Activated naive CD8-positive, alpha-beta T cell treated with anti-CD3 and anti-CD28 coated beads, Interleukin-2, amount 10 ng/mL, durations not matched to agents 7 days and 5 days (primary cell): Measurements from ENCODE around the gene ERG. TPM values are rescaled to one million over a fixed set of nuclear protein-coding genes. Genes with fewer than 3 reads are reported as not detected.

Experiments
- ATAC-seq: fragments of 150-1000 bp; cut with Tn5 transposase; one replicate; pipeline ENCODE4 v1.10.0; 2021; ENCODE audit warnings: low read depth, moderate library complexity
- POLR2A ChIA-PET: fragments of 350-600 bp; sonication (Branson Sonifier 250); formaldehyde crosslinking; loops from one replicate; lab custom pipeline; 2021; ENCODE audit warnings: antibody characterized with exemption; lab: Charles Lee
- DNase-seq: peaks from one replicate; pipeline ENCODE4 v3.0.0; 2021
- H3K27ac Mint-ChIP-seq: one replicate; pipeline ENCODE4 v1.8.0; 2022; ENCODE audit warnings: mild to moderate bottlenecking, mixed read lengths
- H3K27me3 Mint-ChIP-seq: one replicate; pipeline ENCODE4 v1.8.0; 2022; ENCODE audit warnings: mild to moderate bottlenecking, moderate library complexity, mixed read lengths
- H3K36me3 Mint-ChIP-seq: one replicate; pipeline ENCODE4 v1.8.0; 2021; ENCODE audit warnings: mild to moderate bottlenecking, mixed read lengths
- H3K4me1 Mint-ChIP-seq: one replicate; pipeline ENCODE4 v1.8.0; 2021; ENCODE audit warnings: mixed read lengths
- H3K4me3 Mint-ChIP-seq: one replicate; pipeline ENCODE4 v1.8.0; 2022; ENCODE audit warnings: mild to moderate bottlenecking, moderate library complexity, mixed read lengths
- H3K9me3 Mint-ChIP-seq: one replicate; pipeline ENCODE4 v1.8.0; 2021; ENCODE audit warnings: mixed read lengths
- total RNA-seq, 2 experiments: library from RNA; stranded (reverse); gene quantifications; one replicate each; pipeline ENCODE4 v1.2.3, GENCODE V29; 2021

ERG gene
- total RNA-seq, 2 experiments from 2014 or later: not detected

DNA sequence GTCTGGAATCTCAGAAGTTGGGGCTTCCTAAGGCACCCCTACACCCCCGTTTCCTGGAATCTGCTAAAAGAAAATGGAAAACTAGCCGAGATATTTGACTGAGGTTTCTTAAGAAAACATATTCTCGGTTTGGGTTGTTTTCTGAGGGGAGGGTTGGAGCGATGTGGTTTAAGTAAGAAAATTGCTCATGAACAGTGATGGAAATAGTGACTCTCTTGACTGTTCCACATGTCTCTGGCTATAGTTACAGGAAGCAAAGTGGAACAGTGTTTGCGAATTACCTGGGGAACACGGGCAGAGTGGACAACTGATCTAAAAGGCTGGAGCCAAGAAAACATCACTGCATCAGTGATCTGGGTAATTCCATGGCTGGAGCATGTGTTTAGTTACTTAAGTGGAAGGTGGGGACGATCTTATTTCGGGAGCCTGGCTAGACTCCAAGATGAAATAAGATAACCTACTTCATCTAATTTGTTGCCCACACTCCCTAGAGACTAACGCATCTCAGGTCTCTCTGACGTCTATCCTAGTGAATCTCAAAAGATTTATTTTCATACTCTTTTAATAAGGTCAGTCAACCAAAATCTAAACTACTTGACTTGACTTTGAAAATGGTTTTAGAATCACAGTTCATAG, 149.0 kb downstream of the ERG start:
- no peak overlapping the region for H3K27ac Mint-ChIP-seq
- no peak overlapping the region for H3K4me3 Mint-ChIP-seq
- no peaks in the 10 kb centered on the region for H3K36me3 Mint-ChIP-seq
- DNase-seq: no peak
- H3K9me3 Mint-ChIP-seq: no peaks in the 10 kb centered on the region
- H3K4me1 Mint-ChIP-seq: no peaks in the 10 kb centered on the region
- no peaks in the 10 kb centered on the region for H3K27me3 Mint-ChIP-seq
- POLR2A ChIA-PET: no interaction called here
- ATAC-seq: no peak

DNA sequence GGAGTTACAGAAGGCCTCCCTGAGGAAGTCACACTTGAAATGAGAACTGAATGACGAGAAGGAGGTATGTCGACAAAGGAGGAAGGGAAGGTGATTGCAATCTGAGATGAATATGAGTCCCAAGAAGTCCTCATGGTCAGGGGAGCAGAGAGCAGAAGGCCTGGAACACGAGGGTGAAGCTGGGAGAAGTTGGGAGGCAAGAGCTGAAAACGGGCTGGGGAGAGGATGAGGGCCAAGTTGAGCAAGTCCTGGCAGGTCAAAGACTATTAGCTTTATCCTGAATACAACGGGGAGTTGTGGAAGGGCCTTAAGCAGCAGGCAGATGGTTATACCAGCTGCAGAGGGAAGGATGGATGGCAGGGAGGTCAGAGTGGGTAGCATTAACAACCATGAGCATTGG, 152.0 kb downstream of the ERG start:
- DNase-seq (no peak), ATAC-seq (no peak)
- H3K27ac Mint-ChIP-seq: no peak overlapping the region
- no peak overlapping the region for H3K4me3 Mint-ChIP-seq
- no peaks in the 10 kb centered on the region for H3K36me3 Mint-ChIP-seq
- H3K27me3 Mint-ChIP-seq: no peaks in the 10 kb centered on the region
- no peaks in the 10 kb centered on the region for H3K4me1 Mint-ChIP-seq
- POLR2A ChIA-PET: no interaction called here
- H3K9me3 Mint-ChIP-seq: no peaks in the 10 kb centered on the region

- ATAC-seq (no peak), DNase-seq (no peak)
- Mint-ChIP-seq H3K9me3 (no peaks in the 10 kb centered on the region), H3K4me1 (no peaks in the 10 kb centered on the region), H3K27ac (no peak overlapping the region), H3K36me3 (no peaks in the 10 kb centered on the region), H3K27me3 (no peaks in the 10 kb centered on the region), H3K4me3 (no peak overlapping the region)
- POLR2A ChIA-PET: no interaction called here
Observed at GRCh38 chr21:38343691-38344090, 154.6 kb downstream of the ERG start.

- no peak overlapping the region for H3K27ac Mint-ChIP-seq
- POLR2A ChIA-PET: no interaction called here
- H3K9me3 Mint-ChIP-seq: peaks cover 1% of the 10 kb centered on the region
- H3K27me3 Mint-ChIP-seq: no peaks in the 10 kb centered on the region
- H3K4me1 Mint-ChIP-seq: no peaks in the 10 kb centered on the region
- H3K4me3 Mint-ChIP-seq: no peak overlapping the region
- DNase-seq: no peak
- H3K36me3 Mint-ChIP-seq: no peaks in the 10 kb centered on the region
- no peak for ATAC-seq
Observed at GRCh38 chr21:38342739-38343138, 155.5 kb downstream of the ERG start.

GRCh38 chr21:38341546-38342012, 156.7 kb downstream of the ERG start:
- POLR2A ChIA-PET: no interaction called here
- no peak for ATAC-seq
- DNase-seq: no peak
- Mint-ChIP-seq H3K9me3 (peaks cover 1% of the 10 kb centered on the region), H3K27ac (no peak overlapping the region), H3K27me3 (no peaks in the 10 kb centered on the region), H3K4me3 (no peak overlapping the region), H3K36me3 (no peaks in the 10 kb centered on the region), H3K4me1 (no peaks in the 10 kb centered on the region)

GRCh38 chr21:38340131-38340530, 158.1 kb downstream of the ERG start:
- POLR2A ChIA-PET: no interaction called here
- Mint-ChIP-seq H3K27me3 (no peaks in the 10 kb centered on the region), H3K27ac (no peak overlapping the region), H3K4me1 (no peaks in the 10 kb centered on the region), H3K36me3 (no peaks in the 10 kb centered on the region), H3K9me3 (peaks cover 1% of the 10 kb centered on the region), H3K4me3 (no peak overlapping the region)
- ATAC-seq (no peak), DNase-seq (no peak)

DNA sequence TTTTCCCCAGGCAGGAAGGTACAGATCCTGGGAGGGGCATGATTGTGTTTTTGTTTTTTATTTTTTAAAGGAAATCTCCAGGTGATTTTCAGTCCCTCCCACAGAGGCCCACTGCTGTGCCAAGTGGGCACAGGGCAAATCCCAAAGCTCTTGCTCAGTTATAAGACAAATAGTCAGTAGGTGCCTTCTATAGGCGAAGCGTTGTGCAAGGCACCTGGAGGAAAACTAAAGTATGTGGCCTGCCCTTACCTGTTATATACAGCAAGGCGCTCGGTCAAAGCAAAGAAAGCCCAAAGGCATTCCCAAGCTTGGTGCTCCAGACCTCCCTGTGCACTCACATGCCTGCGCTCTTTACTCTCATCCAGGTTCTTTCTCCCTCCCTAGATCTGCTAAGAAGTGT, 160.5 kb downstream of the ERG start:
- DNase-seq: no peak
- Mint-ChIP-seq H3K27ac (no peak overlapping the region), H3K27me3 (no peaks in the 10 kb centered on the region), H3K4me3 (no peak overlapping the region), H3K4me1 (no peaks in the 10 kb centered on the region), H3K9me3 (peaks cover 1% of the 10 kb centered on the region), H3K36me3 (no peaks in the 10 kb centered on the region)
- POLR2A ChIA-PET: no interaction called here
- ATAC-seq: no peak

GRCh38 chr21:38334866-38335265, 163.4 kb downstream of the ERG start:
- POLR2A ChIA-PET: no interaction called here
- H3K4me3 Mint-ChIP-seq: no peak overlapping the region
- peaks cover 1% of the 10 kb centered on the region for H3K9me3 Mint-ChIP-seq
- ATAC-seq: no peak
- H3K27ac Mint-ChIP-seq: no peak overlapping the region
- no peak for DNase-seq
- H3K4me1 Mint-ChIP-seq: no peaks in the 10 kb centered on the region
- no peaks in the 10 kb centered on the region for H3K36me3 Mint-ChIP-seq
- no peaks in the 10 kb centered on the region for H3K27me3 Mint-ChIP-seq

GRCh38 chr21:38333301-38334272, 164.7 kb downstream of the ERG start:
- POLR2A ChIA-PET: no interaction called here
- Mint-ChIP-seq H3K27ac (no peak overlapping the region), H3K36me3 (no peaks in the 10 kb centered on the region), H3K9me3 (peaks cover 1% of the 10 kb centered on the region), H3K4me3 (no peak overlapping the region), H3K27me3 (no peaks in the 10 kb centered on the region), H3K4me1 (no peaks in the 10 kb centered on the region)
- ATAC-seq (no peak), DNase-seq (no peak)

DNA sequence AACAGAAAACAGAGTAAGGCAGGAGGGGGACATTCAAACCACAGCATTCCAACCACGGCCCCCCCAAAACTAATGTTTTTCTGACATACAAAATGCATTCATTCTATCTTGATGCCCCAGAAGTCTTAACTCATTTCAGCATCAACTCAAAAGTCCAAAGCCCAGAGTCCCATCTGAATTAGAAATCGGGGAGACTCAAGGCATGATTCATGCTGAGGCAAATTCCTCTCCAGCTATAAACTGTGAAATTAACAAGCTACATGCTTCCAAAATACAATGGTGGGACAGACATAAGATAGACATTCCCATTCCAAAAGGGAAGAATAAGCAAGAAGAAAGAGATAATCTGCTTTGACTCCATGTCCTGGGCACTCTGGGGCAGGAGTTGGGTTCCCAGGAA, 167.6 kb downstream of the ERG start:
- DNase-seq (no peak), ATAC-seq (no peak)
- POLR2A ChIA-PET: no interaction called here
- H3K36me3 Mint-ChIP-seq: no peaks in the 10 kb centered on the region
- H3K4me3 Mint-ChIP-seq: no peak overlapping the region
- no peaks in the 10 kb centered on the region for H3K9me3 Mint-ChIP-seq
- H3K27ac Mint-ChIP-seq: no peak overlapping the region
- no peaks in the 10 kb centered on the region for H3K27me3 Mint-ChIP-seq
- peaks cover 2% of the 10 kb centered on the region for H3K4me1 Mint-ChIP-seq

Other genes with a start within 250 kb of the ERG start
- not detected for gene KCNJ15, start 241.5 kb downstream of the ERG start, total RNA-seq